ENCODE measurements around the gene ASAP2. TPM values are rescaled to one million over a fixed set of nuclear protein-coding genes. Genes with fewer than 3 reads are reported as not detected.

The ASAP2 gene
- total RNA-seq, 1 experiment from 2014 or later = 12.6 TPM

GRCh38 chr2:9250498-9251153, 44.0 kb downstream of the ASAP2 start:
- no peaks in the 10 kb centered on the region for H4K20me1 ChIP-seq (ENCODE audit: control insufficient read depth, insufficient read depth, insufficient read length)
- H3K27me3 Mint-ChIP-seq (ENCODE audit: low read depth) = no peaks in the 10 kb centered on the region
- H2BK20ac ChIP-seq (ENCODE audit: low read depth, low read length, poor library complexity, severe bottlenecking) = no peak overlapping the region
- H3K4me2 ChIP-seq (ENCODE audit: insufficient read depth, insufficient read length, low read length) = no peak overlapping the region
- H3T11ph ChIP-seq (ENCODE audit: low read length) = no peak overlapping the region
- H2AK5ac ChIP-seq (ENCODE audit: insufficient read length, low read length) = no peak overlapping the region
- no peak overlapping the region for H2BK5ac ChIP-seq (ENCODE audit: insufficient read length, low read length)
- no peak for DNase-seq
- H4K5ac ChIP-seq (ENCODE audit: insufficient read length, low read depth, low read length) = no peak overlapping the region
- H3K14ac ChIP-seq (ENCODE audit: insufficient read depth, low read length) = no peak overlapping the region
- H3K27ac ChIP-seq (ENCODE audit: insufficient read length, low read depth, low read length) = no peak overlapping the region
- no peaks in the 10 kb centered on the region for H3K9me3 ChIP-seq (ENCODE audit: control insufficient read depth, low read depth, low read length)
- no peaks in the 10 kb centered on the region for H3K79me1 ChIP-seq (ENCODE audit: insufficient read depth, low read depth, low read length, poor library complexity, severe bottlenecking)
- no peak overlapping the region for H3K56ac ChIP-seq (ENCODE audit: insufficient read length, low read depth, low read length)
- H2AFZ ChIP-seq (ENCODE audit: low read length) = no peak overlapping the region
- no peak overlapping the region for H3K4ac ChIP-seq (ENCODE audit: low read depth, low read length)
- no peaks in the 10 kb centered on the region for H3K27me3 ChIP-seq (ENCODE audit: insufficient read depth, low read length)
- no peaks in the 10 kb centered on the region for H3K9me3 Mint-ChIP-seq
- peak overlapping the region in 1 of 3 experiments; percentile 4; a peak in 2 of 7 replicates for H3K27ac Mint-ChIP-seq
- no peak overlapping the region for H3K4me3 Mint-ChIP-seq
- H3K4me1 ChIP-seq (ENCODE audit: insufficient read depth, low read length) = no peaks in the 10 kb centered on the region
- peaks cover 33 to 36% of the 10 kb centered on the region in 2 experiments for H3K4me1 Mint-ChIP-seq
- H2BK12ac ChIP-seq (ENCODE audit: insufficient read length, low read depth, low read length) = no peak overlapping the region
- H2BK15ac ChIP-seq (ENCODE audit: low read depth, low read length) = no peak overlapping the region
- H2BK120ac ChIP-seq (ENCODE audit: low read depth, low read length, poor library complexity, severe bottlenecking) = no peak overlapping the region
- H3K36me3 Mint-ChIP-seq (ENCODE audit: insufficient read depth in 1 of 3, low read depth in 3 of 3) = peaks cover 0 to 8% (median 1%) of the 10 kb centered on the region in 3 experiments; a peak in 2 of 7 replicates
- H3K9ac ChIP-seq (ENCODE audit: extremely low read depth, insufficient read length, low read length) = no peak overlapping the region
- 0 out of 2 replicates have a peak, but pooled peaks cover 3% of the 10 kb centered on the region for H3K79me2 ChIP-seq (ENCODE audit: insufficient read depth, low read length)
- no peak overlapping the region for H3K23ac ChIP-seq (ENCODE audit: insufficient read length, low read depth, low read length)
- TF ChIP-seq, protein P1, sequence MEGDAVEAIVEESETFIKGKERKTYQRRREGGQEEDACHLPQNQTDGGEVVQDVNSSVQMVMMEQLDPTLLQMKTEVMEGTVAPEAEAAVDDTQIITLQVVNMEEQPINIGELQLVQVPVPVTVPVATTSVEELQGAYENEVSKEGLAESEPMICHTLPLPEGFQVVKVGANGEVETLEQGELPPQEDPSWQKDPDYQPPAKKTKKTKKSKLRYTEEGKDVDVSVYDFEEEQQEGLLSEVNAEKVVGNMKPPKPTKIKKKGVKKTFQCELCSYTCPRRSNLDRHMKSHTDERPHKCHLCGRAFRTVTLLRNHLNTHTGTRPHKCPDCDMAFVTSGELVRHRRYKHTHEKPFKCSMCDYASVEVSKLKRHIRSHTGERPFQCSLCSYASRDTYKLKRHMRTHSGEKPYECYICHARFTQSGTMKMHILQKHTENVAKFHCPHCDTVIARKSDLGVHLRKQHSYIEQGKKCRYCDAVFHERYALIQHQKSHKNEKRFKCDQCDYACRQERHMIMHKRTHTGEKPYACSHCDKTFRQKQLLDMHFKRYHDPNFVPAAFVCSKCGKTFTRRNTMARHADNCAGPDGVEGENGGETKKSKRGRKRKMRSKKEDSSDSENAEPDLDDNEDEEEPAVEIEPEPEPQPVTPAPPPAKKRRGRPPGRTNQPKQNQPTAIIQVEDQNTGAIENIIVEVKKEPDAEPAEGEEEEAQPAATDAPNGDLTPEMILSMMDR (conservative IDR thresholded peaks at IDR 0.05) = no peak
- H3K23me2 ChIP-seq (ENCODE audit: insufficient read length, low read depth, low read length, poor library complexity, severe bottlenecking) = peaks cover under 1% of the 10 kb centered on the region
- H4K91ac ChIP-seq (ENCODE audit: insufficient read length, low read depth, low read length) = no peak overlapping the region
- no CpG with 5 or more reads among the region's 12 CpGs for WGBS (ENCODE audit: extremely low coverage, insufficient read length, low lambda C conversion rate)
- no peak overlapping the region for H4K8ac ChIP-seq (replicated peaks; ENCODE audit: insufficient read length, low read depth, low read length)
- H3K18ac ChIP-seq (ENCODE audit: insufficient read length, low read depth, low read length) = no peak overlapping the region

All from H9 (cell line).